ENCODE measurements around the gene C10orf95. TPM values are rescaled to one million over a fixed set of nuclear protein-coding genes. Genes with fewer than 3 reads are reported as not detected.
A peak's percentile ranks its signal among the peaks of the same experiment; 100 is the strongest.

The C10orf95 gene
- total RNA-seq, 4 donors from 2014 or later = 1.4 TPM; not detected in 3

GRCh38 chr10:102467318-102467717, 16.0 kb upstream of the C10orf95 start:
- TF ChIP-seq EP300 (IDR thresholded peaks at IDR 0.05) (no peak), CTCF (IDR thresholded peaks at IDR 0.05) (no peak), POLR2A (IDR thresholded peaks at IDR 0.05) (no peak)
- H3K27me3 ChIP-seq = no peaks in the 10 kb centered on the region
- peaks cover 0 to 16% (median 0%) of the 10 kb centered on the region in 3 donors for H3K36me3 ChIP-seq
- peaks cover 0 to 16% (median 6%) of the 10 kb centered on the region in 4 donors for H3K4me1 ChIP-seq
- H3K4me3 ChIP-seq = no peak overlapping the region
- no peak overlapping the region for H3K27ac ChIP-seq
- H3K9me3 ChIP-seq = no peaks in the 10 kb centered on the region
- WGBS, 2 donors = 89 to 92% methylated on average over 6 of the region's 6 CpGs
- no peak for DNase-seq (ENCODE audit: low spot score in 2 of 2)

DNA sequence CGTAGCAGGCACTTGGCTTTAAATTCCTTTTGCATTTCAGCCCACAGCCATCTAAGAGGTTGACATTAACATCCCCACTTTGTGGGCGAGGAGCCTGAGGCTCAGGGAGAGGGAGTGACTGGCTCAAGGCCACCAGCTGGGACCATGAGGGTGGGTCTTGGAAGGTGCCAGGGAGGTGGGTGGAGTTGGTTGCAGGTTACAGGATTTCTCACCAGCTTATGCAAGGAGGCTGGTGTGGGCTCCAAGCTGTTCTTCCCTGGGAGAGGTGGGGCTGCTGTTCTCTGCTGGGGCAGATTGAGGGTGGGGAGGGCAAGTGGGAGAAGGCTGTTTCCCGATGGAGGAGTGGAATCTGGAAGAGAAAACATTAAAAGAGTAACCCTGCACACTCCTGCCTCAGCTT, 14.1 kb upstream of the C10orf95 start:
- H3K36me3 ChIP-seq = peaks cover 0 to 6% (median 0%) of the 10 kb centered on the region in 3 donors
- 48 to 58% methylated on average over 3 of the region's 3 CpGs for WGBS, 2 donors
- H3K4me3 ChIP-seq = no peak overlapping the region
- peaks cover 0 to 34% (median 15%) of the 10 kb centered on the region in 4 donors for H3K4me1 ChIP-seq
- H3K27ac ChIP-seq = no peak overlapping the region
- no peaks in the 10 kb centered on the region for H3K9me3 ChIP-seq
- TF ChIP-seq POLR2A (IDR thresholded peaks at IDR 0.05) (no peak), EP300 (IDR thresholded peaks at IDR 0.05) (no peak), CTCF (IDR thresholded peaks at IDR 0.05) (no peak)
- no peak for DNase-seq (ENCODE audit: low spot score in 2 of 2)
- H3K27me3 ChIP-seq = no peaks in the 10 kb centered on the region

DNA sequence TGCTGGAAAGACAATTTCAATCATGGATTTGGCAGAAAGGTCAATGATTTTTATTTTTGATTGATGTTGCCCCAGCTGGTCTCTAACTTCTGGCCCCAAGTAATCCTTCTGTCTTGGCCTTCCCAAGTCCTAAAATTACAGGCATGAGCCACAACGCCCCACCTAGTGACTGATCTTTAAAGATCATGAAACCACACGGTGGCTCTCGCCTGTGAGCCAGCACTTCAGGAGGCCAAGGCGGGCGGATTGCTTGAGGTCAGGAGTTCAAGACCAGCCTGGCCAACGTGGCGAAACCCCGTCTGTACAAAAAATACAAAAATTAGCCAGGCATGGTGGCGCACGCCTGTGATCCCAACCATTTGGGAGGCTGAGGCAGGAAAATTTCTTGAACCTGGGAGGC, 12.6 kb upstream of the C10orf95 start:
- Histone ChIP-seq H3K4me3 (no peak overlapping the region), H3K36me3 (no peaks in the 10 kb centered on the region), H3K27ac (no peak overlapping the region), H3K9me3 (no peaks in the 10 kb centered on the region), H3K4me1 (peaks cover 0 to 34% (median 16%) of the 10 kb centered on the region in 4 donors), H3K27me3 (no peaks in the 10 kb centered on the region)
- 85 to 86% methylated on average over 10 of the region's 10 CpGs for WGBS, 2 donors
- no peak for DNase-seq (ENCODE audit: low spot score in 2 of 2)
- TF ChIP-seq EP300 (IDR thresholded peaks at IDR 0.05) = no peak
- no peak for TF ChIP-seq CTCF (IDR thresholded peaks at IDR 0.05)
- TF ChIP-seq POLR2A (IDR thresholded peaks at IDR 0.05) = no peak

GRCh38 chr10:102462512-102463054, 11.2 kb upstream of the C10orf95 start:
- no peaks in the 10 kb centered on the region for H3K9me3 ChIP-seq
- TF ChIP-seq EP300 (IDR thresholded peaks at IDR 0.05) = no peak
- no peak for TF ChIP-seq POLR2A (IDR thresholded peaks at IDR 0.05)
- no peak for TF ChIP-seq CTCF (IDR thresholded peaks at IDR 0.05)
- 63 to 69% methylated on average over 6 of the region's 6 CpGs for WGBS, 2 donors

DNA sequence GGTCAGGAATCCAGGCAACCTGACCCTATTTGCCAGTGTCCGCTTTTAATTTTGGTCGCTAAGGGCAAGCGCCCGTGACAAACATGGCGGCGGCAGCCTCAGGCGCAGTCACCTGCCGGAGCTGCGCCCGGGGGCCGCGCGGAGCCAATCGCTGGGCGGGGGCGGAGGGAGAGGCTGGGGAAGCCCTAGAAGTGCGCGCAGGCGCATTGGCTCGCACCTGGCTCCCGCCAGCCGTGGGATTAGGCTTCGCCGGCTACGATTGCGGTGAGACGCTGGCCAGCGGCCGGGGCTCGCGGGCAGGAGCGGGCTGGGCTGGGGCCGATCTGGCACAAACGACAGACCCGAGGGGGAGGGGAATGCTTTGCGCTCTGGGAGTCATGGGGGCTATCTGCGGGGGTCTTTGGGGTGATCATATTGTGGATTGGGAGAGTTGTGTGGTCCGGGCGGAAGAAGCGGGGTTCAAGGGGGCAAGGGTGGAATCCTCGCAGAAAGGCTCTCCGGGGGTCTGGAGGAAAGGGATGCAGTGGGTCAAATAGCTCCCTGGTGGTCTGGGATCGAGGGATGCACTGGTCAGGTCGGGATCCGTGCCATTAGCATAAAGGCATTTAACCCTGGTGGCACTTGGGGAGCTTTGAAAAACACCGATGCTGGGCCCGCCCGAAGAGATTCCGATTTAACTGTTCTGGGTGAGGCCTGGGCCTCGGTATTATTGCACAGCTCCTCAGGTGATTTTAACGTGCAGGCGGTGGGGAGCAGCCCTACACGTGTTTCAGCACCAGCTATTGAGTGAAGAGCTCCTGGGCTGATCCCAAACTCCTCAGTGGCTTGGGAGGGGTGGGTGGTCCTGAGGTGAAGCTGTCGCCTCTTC, 10.1 kb upstream of the C10orf95 start:
- peak; percentile 70 to 74 for DNase-seq (ENCODE audit: low spot score in 2 of 2)
- H3K4me1 ChIP-seq = peaks cover 0 to 28% (median 12%) of the 10 kb centered on the region in 4 donors
- H3K4me3 ChIP-seq = peak overlapping the region; percentile 46 to 94 (median 61)
- H3K9me3 ChIP-seq = no peaks in the 10 kb centered on the region
- no peaks in the 10 kb centered on the region for H3K27me3 ChIP-seq
- peaks cover 0 to under 1% (median 0%) of the 10 kb centered on the region in 3 donors for H3K36me3 ChIP-seq
- TF ChIP-seq CTCF (IDR thresholded peaks at IDR 0.05) = peak in 1 of 5 experiments; percentile 16
- no peak for TF ChIP-seq POLR2A (IDR thresholded peaks at IDR 0.05)
- TF ChIP-seq EP300 (IDR thresholded peaks at IDR 0.05) = peak; percentile 61 to 69
- WGBS, 2 donors = 5 to 6% methylated on average over 32 to 37 of the region's 54 CpGs
- peak overlapping the region in 3 of 4 donors; percentile 40 to 74 (median 54) for H3K27ac ChIP-seq

More at GRCh38 chr10:102462512-102463054, 11.2 kb upstream of the C10orf95 start:
- Histone ChIP-seq H3K4me1 (peaks cover 0 to 28% (median 12%) of the 10 kb centered on the region in 4 donors), H3K27me3 (no peaks in the 10 kb centered on the region), H3K36me3 (no peaks in the 10 kb centered on the region), H3K4me3 (no peak overlapping the region), H3K27ac (no peak overlapping the region)
- no peak for DNase-seq (ENCODE audit: low spot score in 2 of 2)
